22Rv1 (cell line): ENCODE measurements around the gene OTUD6A.

Source experiments
- ZFX ChIP-seq: fragments of 450-650 bp; IDR thresholded peaks from 2 replicates; pipeline ENCODE4 v1.6.1; 2017; ENCODE audit warnings: antibody characterized with exemption, borderline replicate concordance
- TF ChIP-seq, protein P1 (sequence below): fragments of 450-650 bp; IDR thresholded peaks from 2 replicates; pipeline ENCODE4 v1.5.1; 2017; ENCODE audit warnings: mild to moderate bottlenecking

DNA sequence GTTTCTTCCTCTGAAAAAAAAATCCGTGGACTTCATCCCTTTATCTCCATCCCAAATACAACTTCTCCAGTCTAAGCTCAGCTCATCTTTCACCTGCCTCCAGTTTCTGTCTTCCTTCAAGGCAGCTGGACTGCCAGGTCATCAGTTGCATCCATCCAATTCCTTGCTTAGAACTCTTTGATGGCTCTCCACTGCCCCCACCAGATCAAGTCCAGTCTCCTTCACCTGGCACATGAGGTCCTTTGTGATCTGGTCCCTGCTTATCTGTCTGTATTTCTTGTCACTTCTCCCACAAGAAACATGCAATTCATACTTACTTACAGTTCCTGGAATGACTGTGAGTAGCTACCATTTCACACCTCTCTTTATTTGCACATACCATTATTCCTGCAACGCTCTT, 33.8 kb downstream of the OTUD6A start:
- TF ChIP-seq, protein P1, sequence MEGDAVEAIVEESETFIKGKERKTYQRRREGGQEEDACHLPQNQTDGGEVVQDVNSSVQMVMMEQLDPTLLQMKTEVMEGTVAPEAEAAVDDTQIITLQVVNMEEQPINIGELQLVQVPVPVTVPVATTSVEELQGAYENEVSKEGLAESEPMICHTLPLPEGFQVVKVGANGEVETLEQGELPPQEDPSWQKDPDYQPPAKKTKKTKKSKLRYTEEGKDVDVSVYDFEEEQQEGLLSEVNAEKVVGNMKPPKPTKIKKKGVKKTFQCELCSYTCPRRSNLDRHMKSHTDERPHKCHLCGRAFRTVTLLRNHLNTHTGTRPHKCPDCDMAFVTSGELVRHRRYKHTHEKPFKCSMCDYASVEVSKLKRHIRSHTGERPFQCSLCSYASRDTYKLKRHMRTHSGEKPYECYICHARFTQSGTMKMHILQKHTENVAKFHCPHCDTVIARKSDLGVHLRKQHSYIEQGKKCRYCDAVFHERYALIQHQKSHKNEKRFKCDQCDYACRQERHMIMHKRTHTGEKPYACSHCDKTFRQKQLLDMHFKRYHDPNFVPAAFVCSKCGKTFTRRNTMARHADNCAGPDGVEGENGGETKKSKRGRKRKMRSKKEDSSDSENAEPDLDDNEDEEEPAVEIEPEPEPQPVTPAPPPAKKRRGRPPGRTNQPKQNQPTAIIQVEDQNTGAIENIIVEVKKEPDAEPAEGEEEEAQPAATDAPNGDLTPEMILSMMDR: peak; percentile 52
- TF ChIP-seq ZFX: no peak
